NCI-H82 (cell line): ENCODE results near the gene GTF2B.
A peak's percentile ranks its signal among the peaks of the same experiment; 100 is the strongest.
"Not testable (repeated sequence)": the region's sequence is repeated elsewhere in the genome, so short reads cannot be mapped to it uniquely, and the experiment has no call there.

Source experiments
- DNase-seq: peaks from one replicate; lab custom pipeline; 2025; lab: John Stamatoyannopoulos, UW

The GTF2B gene, protein sequence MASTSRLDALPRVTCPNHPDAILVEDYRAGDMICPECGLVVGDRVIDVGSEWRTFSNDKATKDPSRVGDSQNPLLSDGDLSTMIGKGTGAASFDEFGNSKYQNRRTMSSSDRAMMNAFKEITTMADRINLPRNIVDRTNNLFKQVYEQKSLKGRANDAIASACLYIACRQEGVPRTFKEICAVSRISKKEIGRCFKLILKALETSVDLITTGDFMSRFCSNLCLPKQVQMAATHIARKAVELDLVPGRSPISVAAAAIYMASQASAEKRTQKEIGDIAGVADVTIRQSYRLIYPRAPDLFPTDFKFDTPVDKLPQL

DNA sequence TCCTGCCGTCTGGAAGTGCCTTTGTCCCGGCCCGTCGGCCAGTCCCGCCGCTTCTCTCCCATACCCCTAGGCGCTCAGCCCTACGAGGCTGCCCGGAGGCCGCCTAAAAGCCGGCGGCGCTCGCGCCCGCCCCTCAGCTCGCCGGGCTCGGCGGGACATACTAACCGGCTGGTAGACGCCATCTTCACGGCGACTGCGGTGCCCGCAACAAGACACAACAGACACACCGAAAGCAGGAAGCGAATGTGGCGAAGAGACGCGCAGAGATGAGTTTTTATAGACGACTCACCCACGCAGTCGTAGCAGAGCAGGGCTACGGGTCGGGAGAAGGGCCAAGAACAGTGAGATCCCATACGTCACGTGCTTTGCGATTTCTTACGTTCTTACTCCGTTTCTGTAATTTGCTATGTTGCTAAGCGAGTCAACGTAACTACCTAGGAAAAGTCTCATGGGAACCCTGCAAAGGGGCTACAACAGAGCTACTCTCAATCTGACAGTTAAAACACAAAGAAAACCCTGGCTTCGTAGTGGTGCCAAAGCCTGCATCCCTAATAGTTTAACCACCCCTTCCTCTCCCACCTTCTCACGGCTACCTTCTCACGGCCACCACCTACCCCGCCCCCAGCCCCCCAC, at the start of gene GTF2B:
Gene GTF2B, minus strand, starts transcription at position 250 of the 633 bp plus-strand sequence. Its CDS starts 68 bp downstream, at position 182.
- peak; percentile 91 for DNase-seq

DNA sequence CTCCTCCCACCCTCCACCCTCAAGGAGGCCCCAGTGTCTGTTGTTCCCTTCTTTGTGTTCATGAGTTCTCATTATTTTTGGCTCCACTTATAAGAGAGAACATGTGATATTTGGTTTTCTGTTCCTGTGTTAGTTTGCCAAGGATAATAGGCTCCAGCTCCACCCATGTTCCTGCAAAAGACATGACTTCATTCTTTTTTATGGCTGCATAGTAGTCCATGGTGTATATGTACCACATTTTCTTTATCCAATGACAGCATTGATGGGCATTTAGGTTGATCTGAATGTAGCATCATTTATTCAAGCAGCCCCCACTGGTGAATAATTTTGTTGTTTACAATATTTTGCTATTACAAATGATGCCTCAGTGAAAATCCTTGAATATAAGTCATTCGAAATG, 47.2 kb upstream of the GTF2B start:
- DNase-seq = not testable (repeated sequence)

DNA sequence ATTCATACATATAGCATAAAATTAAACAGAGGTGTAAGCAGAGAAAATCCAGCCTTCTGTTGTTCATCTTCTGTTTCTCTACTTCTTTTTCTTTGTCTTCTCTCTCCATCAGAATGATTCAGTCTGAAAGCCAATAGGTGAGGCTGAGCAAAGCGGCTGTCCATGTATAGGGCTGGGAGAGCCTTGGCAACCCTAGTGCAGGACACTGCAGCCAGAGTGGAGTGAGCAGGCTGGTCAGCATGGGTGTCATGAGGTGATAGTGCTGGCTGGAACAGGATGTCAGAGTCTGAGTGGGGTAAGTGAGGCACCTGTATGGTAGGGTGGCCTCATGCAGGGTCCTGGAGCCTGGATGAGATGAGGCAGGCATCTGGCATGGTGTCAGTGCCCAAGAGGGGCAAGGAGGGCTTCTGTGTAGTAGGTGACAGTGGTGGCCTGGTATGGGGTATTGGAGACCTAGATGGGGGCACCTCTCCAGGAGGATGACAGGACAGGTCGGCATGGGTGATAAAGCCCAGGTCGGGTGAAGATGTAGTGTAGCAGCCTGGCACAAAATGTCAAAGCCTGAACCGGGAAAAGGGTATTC, 45.5 kb upstream of the GTF2B start:
- no peak for DNase-seq

DNA sequence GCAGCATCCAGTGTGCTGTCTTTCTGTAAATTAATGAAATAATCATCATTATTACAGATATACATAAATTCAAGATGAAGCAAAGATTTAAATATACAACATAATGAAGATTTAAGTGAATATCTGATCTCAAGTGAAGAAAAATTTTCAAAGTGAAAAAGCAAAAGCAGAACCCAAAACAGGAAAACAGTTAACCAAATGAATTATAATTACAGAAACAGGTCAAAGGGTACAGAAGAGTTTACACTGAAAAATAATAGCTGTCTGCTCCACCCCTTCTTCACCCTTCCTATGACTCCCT, 44.8 kb upstream of the GTF2B start:
- DNase-seq = no peak

DNA sequence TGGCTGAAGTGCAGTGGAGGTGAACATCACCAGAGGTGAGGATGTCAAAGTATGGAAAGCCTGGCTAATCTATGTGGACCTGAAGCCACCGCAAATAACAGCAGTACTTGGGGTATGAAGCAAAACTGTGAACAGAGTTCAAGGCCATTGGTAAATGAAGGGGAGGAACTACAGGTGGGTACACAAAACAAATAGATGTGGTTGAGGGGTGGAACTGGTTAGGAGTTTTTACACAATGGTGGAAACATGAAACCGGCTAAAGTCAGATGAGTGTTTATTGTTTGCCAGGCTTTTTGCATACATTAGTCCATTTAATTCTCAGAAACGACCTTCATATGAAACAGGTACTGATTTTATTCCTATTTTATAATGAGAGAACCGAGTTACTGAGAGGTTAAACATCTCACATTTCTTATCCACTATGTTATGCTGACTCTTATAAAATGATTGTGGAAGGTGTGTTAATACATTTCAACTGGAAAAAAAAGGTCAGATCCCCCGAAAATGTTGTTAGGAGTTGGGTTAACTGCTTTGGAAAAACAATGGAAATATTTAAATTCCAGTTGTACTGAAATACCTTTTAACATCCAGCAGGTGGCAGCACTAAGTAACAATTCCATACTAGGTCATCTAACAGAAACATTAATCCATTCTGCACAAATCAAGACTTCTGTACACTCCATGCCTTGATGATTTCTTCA, 44.3 kb upstream of the GTF2B start:
- DNase-seq = peak; percentile 67

DNA sequence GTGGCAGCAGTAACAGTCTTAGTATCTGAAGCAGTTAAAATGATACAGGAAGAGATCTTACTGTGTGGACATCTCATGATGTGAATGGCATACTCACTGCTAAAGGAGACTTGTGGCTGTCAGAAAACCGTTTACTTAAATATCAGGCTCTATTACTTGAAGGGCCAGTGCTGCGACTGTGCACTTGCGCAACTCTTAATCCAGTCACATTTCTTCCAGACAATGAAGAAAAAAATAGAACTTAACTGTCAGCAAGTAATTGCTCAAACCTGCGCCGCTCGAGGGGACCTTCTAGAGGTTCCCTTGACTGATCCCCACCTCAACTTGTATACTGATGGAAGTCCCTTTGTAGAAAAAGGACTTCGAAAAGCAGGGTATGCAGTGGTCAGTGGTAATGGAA, 38.8 kb upstream of the GTF2B start:
- not testable (repeated sequence) for DNase-seq

DNA sequence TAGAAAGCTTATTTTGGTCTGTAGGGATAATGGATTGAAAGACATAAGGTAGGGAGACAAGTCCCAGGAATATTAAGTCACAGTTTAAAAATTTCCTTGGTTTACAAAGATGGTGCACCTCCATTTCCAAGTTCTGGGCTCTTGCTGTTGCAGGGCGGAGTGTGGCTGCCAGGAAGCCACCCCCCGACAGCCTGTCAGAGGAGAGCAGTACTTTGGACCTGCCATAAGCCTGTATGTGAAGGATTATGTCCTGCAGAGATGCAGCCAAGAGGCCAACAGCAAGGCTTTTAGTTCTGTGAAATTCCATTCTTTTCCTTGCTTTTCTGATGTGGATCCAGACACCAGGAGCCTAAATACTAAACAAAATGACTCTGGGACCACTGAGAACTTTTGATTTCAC, 31.9 kb upstream of the GTF2B start:
- DNase-seq = peak; percentile 34

DNA sequence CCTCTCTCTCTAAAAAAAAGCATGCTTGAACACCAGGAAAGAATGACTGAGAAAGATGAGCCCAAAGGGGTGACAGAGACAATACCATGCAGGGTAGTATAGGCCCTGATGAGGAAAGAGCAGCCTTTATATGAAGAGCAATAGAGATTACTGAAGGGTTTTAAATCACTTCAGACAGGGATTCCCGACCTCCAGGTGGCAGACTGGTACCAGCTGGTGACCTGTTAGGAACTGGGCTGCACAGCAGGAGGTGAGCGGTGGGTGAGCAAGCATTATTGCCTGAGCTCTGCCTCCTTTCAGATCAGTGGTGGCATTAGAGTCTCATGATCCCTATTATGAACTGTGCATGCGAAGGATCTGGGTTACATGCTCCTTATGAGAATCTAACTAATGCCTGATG, 30.8 kb upstream of the GTF2B start:
- peak; percentile 85 for DNase-seq

DNA sequence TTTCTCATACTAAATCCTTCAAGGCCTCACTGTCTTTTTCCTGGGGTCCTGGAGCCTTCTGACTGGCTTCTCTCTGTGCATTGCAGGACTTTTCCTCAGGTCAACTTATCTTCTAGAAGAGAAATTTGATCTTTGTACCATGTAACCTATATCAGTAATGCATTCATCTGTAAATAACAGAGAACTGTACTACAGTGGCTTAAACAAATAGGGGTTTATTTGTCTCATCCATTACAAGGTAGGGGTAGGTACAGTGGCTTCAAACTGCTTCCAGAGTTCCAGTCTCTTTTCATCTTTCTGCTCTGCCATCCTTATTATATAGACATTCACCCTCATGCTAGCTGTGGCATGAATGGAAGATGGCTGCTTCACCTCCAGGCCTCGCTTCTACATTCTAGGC, 29.5 kb upstream of the GTF2B start:
- DNase-seq = no peak

DNA sequence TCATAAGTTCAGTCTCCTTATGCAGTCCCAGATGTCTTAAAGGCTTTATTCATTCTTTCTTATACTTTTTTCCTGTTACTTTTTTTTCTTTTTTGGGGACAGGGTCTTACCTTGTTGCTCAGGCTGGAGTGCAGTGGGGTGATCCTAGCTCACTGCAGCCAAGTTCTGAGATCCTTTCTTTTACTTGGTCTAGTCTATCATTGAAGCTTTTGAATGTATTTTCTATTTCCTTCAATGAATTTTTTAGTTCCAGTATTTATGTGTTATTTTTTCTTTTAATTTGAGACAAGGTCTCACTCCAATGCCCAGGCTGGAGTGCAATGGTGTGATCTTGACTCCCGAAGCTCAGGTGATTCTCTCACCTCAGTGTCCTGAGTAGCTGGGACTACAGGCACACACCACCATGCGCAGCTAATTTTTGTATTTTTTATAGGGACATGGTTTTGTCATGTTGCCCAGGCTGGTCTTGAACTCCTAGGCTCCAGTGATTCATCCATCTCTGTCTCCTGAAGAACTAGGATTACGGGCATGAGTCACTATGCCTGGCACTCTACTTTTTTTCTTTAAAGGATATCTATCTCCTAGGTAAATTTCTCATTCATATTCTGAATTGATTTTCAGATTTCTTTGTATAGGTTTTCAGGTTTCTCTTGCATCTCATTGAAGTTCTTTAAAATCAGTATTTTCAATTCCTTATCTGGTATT, 26.1 kb upstream of the GTF2B start:
- no peak for DNase-seq

DNA sequence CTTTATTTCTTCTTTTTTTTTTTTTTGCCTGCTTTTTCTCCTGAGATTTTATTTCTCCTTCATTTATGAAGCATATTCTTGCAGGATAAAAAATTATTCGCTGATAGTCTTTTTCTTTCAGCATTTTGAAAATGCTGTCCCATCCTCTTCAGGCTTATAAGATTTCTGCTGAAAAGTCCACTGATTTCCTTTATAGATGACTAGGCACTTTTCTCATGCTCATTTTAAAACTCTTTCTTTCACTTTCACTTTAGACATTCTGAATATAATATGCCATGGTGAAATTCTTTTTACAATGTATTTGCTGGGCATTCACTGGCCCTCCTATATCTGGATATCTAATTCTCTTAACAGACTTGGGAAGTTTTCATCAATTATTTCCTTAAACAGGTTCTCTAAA, 25.5 kb upstream of the GTF2B start:
- DNase-seq = no peak

DNA sequence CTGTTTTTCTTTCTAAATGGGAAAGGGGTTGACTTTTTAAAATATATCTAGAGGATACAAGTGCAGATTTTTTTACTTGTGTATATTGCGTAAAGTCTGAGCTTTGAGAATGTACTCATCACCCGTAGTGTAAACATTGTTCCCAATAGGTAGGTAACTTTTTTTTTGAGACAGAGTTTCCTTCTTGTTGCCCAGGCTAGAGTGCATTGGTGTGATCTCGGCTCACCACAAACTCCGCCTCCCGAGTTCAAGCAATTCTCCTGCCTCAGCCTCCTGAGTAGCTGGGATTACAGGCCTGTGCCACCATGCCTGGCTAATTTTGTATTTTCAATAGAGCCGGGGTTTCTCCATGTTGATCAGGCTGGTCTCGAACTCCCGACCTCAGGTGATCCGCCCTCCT, 20.4 kb upstream of the GTF2B start:
- not testable (repeated sequence) for DNase-seq

DNA sequence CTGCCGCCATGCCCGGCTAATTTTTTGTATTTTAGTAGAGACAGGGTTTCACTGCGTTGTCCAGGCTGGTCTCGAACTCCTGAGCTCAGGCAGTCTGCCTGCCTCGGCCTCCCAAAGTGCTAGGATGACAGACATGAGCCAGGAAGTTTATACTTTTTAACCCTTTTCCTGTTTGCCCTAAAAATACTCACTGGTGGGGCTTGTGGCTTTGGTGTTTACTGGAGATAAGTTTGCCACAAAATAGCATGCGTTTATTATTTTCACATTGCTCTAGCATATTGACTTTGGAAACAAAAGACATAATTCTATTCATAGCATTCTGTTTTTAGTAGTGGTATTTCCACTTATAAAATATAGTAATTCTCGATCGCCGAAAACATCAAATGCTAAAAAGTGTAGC, 19.8 kb upstream of the GTF2B start:
- DNase-seq = no peak

DNA sequence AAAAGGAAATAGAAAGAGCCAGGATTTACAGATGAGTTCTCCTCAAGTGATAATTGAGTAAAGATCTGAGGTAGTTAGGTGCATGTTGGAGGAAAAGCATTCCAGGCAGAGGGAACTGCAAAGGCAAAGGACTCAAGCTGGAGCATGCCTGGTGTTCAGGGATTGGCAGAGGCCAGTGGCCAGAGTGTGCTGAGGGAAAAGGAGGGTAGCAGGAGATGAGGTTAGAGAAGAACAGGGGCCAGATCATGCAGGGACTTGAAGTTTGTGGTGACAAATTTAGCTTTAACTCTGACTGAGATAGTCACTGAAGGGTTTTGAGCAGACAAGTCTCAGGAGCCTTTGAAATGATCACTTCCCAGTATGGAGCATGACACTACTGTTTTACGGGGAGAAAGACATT, 19.0 kb upstream of the GTF2B start:
- DNase-seq = no peak

DNA sequence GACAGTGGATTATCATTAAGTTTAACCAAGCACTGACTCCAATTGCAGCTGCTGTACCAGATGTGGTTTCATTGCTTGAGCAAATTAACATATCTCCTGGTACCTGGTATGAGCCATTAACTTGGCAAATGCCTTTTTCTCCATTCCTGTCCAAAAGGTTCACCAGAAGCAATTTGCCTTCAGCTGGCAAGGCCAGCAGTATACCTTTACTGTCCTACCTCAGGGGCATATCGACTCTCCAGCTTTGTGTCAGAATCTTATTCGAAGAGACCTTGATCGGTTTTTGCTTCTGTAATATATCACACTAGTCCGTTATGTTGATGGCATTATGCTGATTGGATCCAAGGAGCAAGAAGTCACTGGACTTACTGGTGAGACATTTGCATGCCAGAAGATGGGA, 9.5 kb upstream of the GTF2B start:
- DNase-seq = no peak

DNA sequence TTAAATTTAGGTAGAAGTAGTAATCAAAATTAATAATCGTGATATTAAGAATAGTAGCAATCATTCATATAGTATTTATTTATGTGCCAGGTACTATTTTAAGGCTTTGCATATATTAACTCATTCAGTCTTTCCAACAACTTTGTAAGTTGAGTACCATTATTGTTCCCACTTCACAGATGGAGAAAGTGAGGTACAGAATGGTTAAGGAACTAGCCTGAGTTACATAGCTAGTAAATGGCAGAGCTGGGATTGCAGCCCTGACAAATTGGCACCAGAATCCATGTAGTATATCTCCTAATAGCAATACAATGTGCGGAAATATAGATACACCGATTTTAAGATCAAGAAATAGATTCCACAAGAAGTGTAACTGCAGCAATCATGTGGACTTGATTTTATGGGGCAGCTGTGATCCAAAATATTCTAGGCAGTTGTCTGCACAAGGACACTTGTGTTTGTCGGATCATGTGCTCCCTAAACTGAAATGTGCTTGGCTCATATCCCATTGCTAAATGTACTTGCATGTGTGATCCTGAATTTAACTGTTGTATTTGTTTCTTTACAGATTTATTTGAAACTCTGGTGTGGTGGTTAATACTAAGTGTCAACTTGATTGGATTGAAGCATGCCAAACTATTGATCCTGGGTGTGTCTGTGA, 5.8 kb upstream of the GTF2B start:
- DNase-seq = no peak

DNA sequence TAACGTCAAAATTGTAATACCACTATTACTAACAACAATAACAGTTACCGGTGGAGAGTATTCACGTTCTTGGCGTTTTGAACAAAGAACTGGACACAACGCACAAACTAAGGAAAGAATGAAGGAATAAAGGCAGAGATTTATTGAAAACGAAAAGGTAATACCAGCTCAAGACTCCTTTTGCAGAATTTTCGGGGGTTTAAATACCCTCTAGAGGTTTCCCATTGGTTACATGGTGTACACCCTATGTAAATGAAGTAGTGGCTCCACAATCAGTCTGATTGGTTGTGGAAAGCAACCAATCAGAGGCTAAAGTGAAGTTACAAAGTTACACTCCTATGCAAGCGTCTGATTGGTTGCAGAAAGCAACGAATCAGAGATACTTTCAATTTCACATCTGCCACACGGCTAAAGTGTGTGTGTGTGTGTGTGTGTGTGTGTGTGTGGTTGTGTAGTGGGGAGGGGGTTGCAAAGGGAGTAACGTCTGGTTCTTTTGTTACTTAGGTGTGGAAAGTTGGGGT, 1.1 kb upstream of the GTF2B start:
- peak; percentile 12 for DNase-seq

DNA sequence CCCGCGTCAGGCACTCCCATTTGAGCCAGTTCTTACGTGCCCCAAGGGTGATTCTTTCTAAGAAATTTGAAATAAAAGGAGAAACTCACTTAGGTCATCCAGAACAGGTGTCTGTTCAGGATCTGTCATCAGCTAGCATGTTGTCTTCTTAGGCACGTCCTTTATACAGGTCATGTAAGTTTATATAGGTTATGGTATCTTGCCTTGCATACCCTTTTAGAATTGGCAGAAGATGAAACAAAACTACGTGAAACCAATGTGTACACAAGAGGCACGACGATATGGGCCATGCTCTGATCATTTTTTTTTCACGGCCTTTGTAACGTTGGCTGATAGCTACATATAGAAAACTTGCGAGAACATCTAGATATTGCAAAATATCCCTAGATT, 579 bp upstream of the GTF2B start:
- no peak for DNase-seq

DNA sequence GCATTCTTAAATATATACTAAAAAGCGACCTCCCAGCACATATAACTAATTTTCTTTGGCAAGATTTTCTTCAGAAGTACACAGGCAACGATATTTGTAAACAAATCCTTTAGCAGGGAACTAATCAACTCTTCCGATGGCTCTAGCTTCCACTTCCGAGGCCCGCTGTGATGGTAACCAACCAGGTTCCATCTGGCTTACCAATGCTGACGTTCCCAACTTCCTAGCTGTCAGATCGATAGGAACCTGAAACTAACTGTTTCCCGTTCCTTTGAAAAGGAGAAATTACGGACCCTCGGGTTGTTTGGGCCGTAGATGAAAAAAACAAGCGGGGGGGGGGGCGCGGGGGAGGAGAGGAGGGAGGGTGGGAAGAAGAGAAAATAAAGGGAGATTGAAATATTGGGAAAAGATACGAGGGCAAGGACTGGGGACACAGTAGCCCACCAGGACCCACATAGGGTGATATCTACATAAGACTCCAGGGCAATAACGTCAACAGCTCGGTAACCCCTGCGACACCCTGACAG, 513 bp downstream of the GTF2B start:
- peak; percentile 62 for DNase-seq

DNA sequence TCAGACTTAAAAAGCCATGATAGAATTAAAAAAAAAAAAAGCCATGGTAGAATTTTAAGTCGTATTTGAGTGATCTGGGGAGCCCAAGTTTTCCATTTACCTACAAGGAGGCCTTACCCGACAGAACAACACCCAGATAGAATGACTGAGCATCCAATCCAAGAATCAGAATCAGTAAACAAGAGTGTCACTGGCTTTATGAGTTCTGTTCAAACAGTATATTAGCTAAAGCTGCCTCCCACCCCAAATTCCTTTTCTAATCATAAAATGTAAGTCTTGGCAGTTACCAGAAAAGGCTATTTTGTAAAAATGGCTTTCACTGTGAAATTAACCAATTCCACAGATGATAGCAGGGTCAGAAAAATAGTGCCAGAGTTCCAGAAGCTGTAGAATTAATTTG, 1.2 kb downstream of the GTF2B start:
- DNase-seq = no peak

DNA sequence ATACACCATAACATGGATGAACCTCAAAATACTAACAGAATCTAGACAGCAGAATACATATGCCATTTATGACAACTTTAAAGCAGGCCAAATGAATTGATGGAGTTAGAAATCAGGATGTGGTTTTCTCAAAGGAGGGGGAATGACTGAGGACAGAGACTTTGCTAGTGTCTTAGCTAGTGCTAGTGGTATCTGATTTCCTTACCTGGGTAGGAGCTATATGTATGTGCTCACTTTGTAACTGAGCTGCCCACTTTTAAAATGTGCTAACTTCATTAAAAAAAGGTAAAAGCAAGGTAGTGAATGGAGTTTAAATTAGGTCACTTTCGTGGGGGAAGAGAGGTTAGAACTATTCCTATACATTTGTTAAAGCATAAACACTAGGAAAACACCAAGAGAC, 2.6 kb downstream of the GTF2B start:
- no peak for DNase-seq
